Calu3 (cell line): ENCODE data around the gene AK8. TPM values are rescaled to one million over a fixed set of nuclear protein-coding genes. Genes with fewer than 3 reads are reported as not detected.

Experiments
- BruUV-seq: library from RNA; stranded (reverse); fragments of 400-500 nt; replicated peaks from 2 replicates; lab custom pipeline; 2021; lab: Mats Ljungman, UMichigan
- CTCF ChIA-PET: fragments of 300-600 bp; sonication (Branson Sonifier 250); formaldehyde crosslinking; loops from one replicate; lab custom pipeline; 2022; ENCODE audit warnings: antibody characterized with exemption; lab: Charles Lee
- DNase-seq: peaks from one replicate; pipeline ENCODE4 v3.0.0; 2022
- H3K27ac Mint-ChIP-seq: one replicate; pipeline ENCODE4 v1.8.0; 2022; ENCODE audit warnings: mixed read lengths; ENCODE audit not compliant: unreplicated experiment
- H3K27me3 Mint-ChIP-seq: one replicate; pipeline ENCODE4 v1.8.0; 2022; ENCODE audit warnings: mixed read lengths; ENCODE audit not compliant: unreplicated experiment
- H3K36me3 Mint-ChIP-seq: one replicate; pipeline ENCODE4 v1.8.0; 2022; ENCODE audit warnings: mild to moderate bottlenecking, moderate library complexity, mixed read lengths; ENCODE audit not compliant: insufficient read depth, unreplicated experiment
- H3K4me1 Mint-ChIP-seq: one replicate; pipeline ENCODE4 v1.8.0; 2022; ENCODE audit warnings: mild to moderate bottlenecking, low read depth, mixed read lengths; ENCODE audit not compliant: unreplicated experiment
- H3K4me3 Mint-ChIP-seq: one replicate; pipeline ENCODE4 v1.8.0; 2022; ENCODE audit warnings: mild to moderate bottlenecking, low read depth, moderate library complexity, mixed read lengths; ENCODE audit not compliant: unreplicated experiment
- H3K9me3 Mint-ChIP-seq: one replicate; pipeline ENCODE4 v1.8.0; 2022; ENCODE audit warnings: low read depth, mixed read lengths; ENCODE audit not compliant: unreplicated experiment
- CTCF ChIP-seq: fragments of 200-600 bp; IDR thresholded peaks from one replicate; pipeline ENCODE4 v1.8.0; 2022; ENCODE audit warnings: antibody characterized with exemption; ENCODE audit not compliant: unreplicated experiment
- intact Hi-C: fragments of 100-400 bp; cut with micrococcal nuclease; formaldehyde crosslinking; loops from one replicate; pipeline ENCODE4 v1.10.0; 2022; ENCODE audit not compliant: unreplicated experiment
- total RNA-seq: library from RNA; stranded (reverse); gene quantifications from 2 replicates; pipeline ENCODE4 v1.2.3, GENCODE V29; 2022

Gene AK8
- total RNA-seq, 1 experiment from 2014 or later = 1.4 TPM

DNA sequence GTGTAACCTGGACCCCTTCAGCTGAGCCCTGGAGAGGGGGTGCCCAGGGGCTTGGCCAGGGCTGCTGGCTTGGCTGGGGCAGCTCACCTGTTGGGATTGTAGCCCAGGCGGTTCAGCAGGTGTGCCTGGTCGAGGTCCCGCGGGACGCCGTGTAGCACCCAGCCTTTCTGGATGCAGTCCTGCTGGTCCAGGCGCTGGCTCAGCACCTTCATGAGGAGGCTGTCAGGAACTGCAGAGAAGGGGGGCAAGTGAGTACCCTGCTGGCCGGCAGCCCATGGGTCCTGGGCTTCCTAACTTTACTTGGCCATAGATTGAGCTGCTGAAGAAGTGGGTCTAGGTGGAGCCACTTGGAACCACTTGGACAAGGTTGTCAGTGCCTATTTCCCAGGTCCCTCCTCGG is 85.5 kb downstream of the AK8 start:
- intact Hi-C loops = loop anchor here (10.0 kb wide), 1 partner anchor 378 kb away; the partner anchor contains the start of gene CFAP77
- H3K4me3 Mint-ChIP-seq = no peak overlapping the region
- peaks cover 2% of the 10 kb centered on the region for H3K9me3 Mint-ChIP-seq
- BruUV-seq = no TSS peak
- peaks cover 12% of the 10 kb centered on the region for H3K27me3 Mint-ChIP-seq
- CTCF ChIA-PET = no interaction called here
- TF ChIP-seq CTCF = no peak
- DNase-seq = no peak
- H3K27ac Mint-ChIP-seq = no peak overlapping the region
- peaks cover 5% of the 10 kb centered on the region for H3K36me3 Mint-ChIP-seq
- H3K4me1 Mint-ChIP-seq = peaks cover 9% of the 10 kb centered on the region

DNA sequence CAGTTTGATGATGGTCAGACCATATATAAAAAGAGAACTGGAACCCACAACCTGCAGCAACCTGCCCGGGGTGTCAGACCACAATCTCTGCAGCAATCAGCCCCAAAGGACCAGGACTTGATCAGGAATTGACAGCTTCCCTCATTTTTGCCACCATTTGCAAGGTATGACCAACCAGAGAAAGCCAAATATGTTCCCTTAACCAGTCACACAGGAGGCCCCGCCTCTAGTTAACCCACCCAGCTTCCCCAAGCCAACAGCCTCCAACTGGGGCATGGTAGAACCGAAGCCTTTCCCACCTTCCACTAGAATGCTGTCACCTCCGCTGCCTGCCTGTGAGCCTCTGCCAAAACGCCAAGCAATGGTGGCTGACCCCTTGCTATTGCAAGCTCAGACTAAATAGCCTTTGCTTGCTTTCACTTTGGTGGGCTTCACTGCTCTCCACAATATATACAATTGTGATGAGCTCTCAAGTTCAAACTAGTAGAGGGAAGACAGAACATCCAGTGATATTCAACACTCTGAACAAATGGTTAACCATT is 86.3 kb downstream of the AK8 start:
- DNase-seq = no peak
- Mint-ChIP-seq H3K4me1 (peaks cover 17% of the 10 kb centered on the region), H3K27me3 (peaks cover 12% of the 10 kb centered on the region), H3K36me3 (peaks cover 5% of the 10 kb centered on the region), H3K9me3 (peaks cover 2% of the 10 kb centered on the region), H3K27ac (no peak overlapping the region), H3K4me3 (no peak overlapping the region)
- no TSS peak for BruUV-seq
- CTCF ChIA-PET = no interaction called here
- TF ChIP-seq CTCF = no peak
- intact Hi-C loops = loop anchor here (10.0 kb wide), 1 partner anchor 377 kb away; the partner anchor contains the start of gene CFAP77

GRCh38 chr9:132789719-132790118 is 88.4 kb downstream of the AK8 start:
- CTCF ChIA-PET = no interaction called here
- no TSS peak for BruUV-seq

DNA sequence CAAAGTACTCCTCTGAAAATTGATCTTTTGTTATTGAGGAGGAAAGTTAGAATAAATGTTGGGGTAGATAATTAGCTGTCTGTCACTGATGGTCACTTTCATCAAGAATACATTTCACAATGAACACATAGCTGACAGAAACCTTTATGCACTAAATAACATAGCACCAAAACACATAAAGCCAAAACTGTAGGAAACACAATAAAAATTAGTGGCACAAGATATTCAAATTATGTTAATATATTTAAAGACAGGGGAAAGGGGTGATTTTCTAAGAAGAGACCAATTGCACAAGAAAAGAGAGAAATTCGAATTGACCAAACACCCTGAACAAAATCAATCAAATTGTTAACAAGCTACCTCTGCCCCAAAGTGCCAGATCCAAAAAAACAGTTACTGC is 89.7 kb downstream of the AK8 start:
- intact Hi-C loops = no loop called here
- Mint-ChIP-seq H3K4me1 (peaks cover 20% of the 10 kb centered on the region), H3K27ac (peak overlapping the region; percentile 41), H3K9me3 (peaks cover 2% of the 10 kb centered on the region), H3K4me3 (no peak overlapping the region), H3K36me3 (no peaks in the 10 kb centered on the region), H3K27me3 (no peaks in the 10 kb centered on the region)
- CTCF ChIA-PET = no interaction called here
- no peak for TF ChIP-seq CTCF
- no peak for DNase-seq
- BruUV-seq = no TSS peak

More at GRCh38 chr9:132789719-132790118, 88.4 kb downstream of the AK8 start:
- no peak for DNase-seq
- peaks cover 2% of the 10 kb centered on the region for H3K9me3 Mint-ChIP-seq
- H3K36me3 Mint-ChIP-seq = peaks cover 5% of the 10 kb centered on the region
- TF ChIP-seq CTCF = no peak
- peaks cover 10% of the 10 kb centered on the region for H3K27me3 Mint-ChIP-seq
- no peak overlapping the region for H3K27ac Mint-ChIP-seq
- H3K4me1 Mint-ChIP-seq = peaks cover 20% of the 10 kb centered on the region
- intact Hi-C loops = loop anchor here (10.0 kb wide), 1 partner anchor 375 kb away; the partner anchor contains the start of gene CFAP77
- no peak overlapping the region for H3K4me3 Mint-ChIP-seq
